Fibroblast of skin of right quadriceps (primary cell): Measurements from ENCODE around the gene XPO6.

Source experiments
- DNase-seq: peaks from one replicate; pipeline ENCODE4 v3.0.0-alpha.2; 2013

Gene XPO6

DNA sequence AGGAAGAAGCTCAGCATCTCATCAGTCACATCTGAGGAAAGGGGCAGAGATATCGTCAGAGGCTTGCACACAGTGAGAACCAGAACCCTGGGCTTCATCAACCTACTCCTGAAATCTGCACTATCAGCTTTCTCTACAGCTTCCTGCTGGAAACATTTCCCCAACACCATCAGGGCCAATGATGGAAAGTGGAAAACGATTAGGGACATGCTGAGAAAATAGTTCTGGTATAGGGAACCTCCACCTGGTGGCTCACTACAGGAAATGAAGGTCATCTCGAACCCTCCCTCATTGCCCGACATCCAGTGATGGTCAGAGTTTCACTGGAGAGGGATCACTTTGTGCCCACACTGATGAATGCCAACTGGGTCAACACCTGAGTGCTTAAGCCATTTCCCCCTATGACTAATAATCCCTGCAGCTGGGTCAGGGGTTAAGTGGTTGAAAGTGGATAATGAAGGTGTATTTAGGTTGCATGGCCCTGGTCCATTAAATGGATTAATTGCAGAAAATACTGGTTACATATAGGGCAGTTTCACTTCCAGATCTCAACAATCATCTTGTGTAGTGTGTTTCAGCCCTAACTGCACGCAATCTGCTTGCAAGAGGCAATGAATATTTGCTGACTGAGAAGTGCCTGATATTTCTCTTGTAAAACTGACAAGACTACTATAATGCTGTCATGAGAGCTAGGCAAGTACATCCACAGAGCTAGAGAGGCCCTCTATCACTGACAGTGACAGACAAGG, 105.1 kb downstream of the XPO6 start:
- no peak for DNase-seq

DNA sequence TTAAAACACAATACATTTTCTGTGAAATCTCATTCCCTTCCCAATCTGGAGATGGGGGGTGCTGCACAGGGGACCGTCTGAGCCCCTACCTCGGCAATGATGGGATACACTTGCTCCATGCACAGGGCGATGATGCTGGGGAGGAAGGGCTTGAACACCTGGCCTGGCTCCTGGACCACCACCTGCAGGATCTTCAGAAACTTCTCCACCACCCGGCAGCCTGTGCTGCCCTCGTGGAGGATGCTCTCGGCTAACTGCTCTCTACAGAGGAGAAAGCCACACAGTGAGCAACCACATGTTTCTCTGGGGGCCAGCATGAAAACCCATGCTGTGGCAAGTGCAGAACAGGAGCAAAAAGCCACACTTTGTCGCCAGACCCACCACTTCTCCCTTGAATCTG, 105.8 kb downstream of the XPO6 start:
- DNase-seq = no peak

DNA sequence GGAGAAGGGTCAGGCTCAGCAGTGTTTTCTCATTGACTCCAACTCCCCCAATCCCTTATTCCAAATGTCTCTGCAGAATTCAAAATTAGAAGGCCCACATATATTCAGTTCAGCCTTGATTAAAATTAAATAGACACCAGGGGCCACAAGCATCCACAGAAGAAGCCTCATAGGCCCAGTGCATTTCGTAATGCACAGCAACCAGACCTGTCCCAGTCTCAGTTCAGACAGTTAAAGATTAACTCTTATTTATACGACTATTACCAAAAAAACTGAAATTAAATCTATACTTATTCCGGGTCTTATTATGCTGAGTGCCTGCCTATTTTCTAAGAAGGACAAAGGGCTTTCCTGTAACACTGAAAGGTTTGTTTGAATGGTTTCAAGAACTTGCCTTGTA, 106.5 kb downstream of the XPO6 start:
- no peak for DNase-seq

DNA sequence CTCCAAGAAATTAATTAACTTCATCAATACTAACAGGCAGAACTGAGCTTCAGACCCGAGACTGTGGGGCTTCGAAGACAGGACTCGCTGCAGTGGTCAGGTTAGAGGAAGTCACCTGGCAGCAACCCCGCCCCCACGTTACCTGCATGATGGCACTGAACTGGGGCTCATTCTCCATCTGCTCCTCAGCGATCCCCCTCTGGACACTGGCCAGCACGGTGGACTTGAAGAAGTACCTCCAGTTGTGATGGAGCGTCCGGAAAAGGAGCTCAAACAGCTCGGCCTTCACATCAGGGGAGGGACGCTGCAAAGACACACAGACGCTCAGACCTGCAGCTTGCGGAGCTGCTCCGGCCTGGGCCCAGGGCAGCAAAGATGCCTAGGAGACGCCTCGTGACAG, 107.4 kb downstream of the XPO6 start:
- no peak for DNase-seq

DNA sequence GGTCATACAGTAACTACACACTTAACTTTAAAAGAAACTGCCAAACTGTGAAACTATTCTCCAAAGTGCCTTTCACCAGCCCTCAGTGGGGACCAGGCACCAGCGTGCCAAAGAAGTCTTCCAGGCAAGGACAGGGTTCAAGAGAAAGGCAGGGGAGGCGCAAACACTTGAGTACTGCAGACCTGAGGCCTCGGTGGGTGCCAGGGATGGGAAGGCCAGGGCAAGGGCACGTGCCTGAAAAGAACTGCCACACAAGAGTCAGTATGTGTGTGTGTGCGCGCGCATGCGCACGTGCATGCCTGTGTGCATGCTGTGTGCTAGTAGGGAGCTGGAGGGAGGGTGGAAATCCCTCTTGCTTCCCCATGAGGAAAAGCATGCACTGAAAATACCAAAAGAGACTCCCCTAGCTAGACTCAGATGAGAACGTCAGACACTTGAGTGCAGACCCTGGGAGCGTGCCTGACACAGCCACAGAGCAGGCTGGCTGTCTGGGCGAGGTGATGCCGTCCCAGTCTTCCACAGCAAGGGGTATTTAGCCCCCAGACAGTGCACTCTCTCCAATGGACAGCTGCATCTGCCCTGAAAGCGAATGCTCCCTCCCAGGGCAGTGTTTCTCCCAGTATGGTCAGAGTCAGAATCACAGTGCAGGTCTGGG, 108.1 kb downstream of the XPO6 start:
- no peak for DNase-seq

DNA sequence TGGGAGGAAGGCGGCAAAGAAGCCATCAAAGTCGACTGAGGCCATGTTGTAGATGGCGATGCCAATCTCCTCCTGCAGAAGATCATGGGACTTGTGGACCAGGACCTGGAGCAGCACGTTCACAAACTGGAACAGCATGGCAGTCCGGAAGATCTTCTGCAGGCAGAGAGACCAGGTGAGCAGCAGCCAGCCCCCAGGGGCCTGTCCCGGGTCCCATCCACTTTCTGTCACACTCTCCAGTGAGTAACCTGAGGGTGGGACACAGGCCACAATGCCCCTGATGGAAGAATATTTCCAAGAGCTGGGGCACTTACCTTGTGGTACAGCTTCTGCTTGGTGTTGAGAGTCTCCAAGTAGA, 110.3 kb downstream of the XPO6 start:
- DNase-seq = no peak

DNA sequence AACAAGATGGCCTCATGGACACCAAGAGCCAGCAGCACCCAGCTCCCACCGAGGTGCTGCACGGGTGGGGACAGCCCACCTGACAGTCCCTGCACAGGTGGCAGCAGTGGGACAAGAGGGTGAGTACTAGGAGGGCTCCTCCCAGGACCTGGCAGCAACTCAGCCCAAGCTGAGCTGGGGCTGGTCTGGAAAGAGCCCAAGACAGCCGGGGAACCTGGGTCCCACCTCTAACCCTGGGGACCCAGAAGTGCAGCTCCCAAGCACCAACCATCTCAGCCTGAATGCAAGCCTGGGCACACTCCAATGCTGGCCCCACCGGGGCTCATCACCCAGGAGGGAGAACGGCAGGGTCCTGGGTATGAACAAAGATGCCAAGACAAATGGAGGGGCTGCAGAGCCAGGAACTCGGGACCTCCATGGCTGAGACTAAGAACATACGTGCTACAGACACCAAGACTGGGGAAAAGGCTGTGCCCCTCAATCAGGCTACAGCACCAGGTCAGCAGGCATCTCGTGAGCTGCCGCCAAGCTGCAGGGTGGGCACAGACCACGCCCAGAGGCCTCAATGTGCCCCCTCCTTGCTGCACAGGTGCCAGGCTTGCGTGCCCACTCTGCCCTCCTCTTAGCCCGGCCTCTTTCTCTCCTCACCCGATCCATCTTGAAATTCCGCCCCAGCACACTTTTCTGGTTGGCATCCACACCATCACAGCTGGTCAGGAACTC, 110.8 kb downstream of the XPO6 start:
- DNase-seq = no peak

DNA sequence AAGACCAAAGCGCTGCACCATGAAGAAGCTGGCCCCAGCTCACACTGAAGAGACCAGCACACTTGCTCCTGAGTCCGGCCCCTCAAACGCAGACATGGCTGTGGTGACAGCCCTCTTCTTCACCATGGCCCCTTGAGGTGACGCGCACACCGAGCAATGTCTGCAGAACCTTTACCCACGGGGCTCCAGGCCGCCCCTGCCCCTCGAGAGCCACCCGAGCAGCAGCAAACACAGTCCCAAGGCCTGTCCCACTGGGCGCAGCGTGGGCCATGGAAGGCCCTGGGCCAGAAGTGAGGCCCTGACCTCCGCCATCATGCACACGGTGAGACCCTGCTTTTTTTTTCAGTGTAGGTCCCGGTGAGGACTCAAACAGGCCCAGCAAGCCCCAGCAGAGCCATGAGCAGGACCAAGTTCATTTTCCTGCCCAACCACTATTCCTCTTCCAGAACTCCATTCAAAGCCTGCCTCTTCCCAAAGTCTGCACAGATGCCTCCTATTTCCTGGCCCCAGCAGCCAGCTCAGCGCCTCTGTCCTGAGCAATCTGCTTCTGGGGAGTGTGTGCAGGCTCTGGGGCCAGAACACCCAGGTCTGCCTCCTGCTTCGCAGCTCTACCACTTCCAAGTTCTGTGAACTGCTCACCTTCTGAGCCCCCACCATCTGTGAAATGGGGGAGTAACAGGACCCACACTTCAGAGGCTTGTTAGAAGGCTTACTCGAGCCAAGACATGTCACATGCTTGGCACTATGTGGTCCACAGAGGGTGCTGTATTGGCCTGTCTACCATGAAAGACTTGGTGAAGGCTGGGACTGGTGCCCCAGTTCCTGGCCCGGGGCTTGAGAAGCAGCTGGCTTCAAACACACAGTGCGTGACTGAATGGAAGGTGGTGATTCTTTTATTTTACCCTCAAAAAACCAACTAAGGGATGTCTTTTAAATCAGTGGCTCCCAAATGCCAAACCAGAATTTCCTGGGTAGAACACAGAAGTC, 112.5 kb downstream of the XPO6 start:
- DNase-seq = no peak

DNA sequence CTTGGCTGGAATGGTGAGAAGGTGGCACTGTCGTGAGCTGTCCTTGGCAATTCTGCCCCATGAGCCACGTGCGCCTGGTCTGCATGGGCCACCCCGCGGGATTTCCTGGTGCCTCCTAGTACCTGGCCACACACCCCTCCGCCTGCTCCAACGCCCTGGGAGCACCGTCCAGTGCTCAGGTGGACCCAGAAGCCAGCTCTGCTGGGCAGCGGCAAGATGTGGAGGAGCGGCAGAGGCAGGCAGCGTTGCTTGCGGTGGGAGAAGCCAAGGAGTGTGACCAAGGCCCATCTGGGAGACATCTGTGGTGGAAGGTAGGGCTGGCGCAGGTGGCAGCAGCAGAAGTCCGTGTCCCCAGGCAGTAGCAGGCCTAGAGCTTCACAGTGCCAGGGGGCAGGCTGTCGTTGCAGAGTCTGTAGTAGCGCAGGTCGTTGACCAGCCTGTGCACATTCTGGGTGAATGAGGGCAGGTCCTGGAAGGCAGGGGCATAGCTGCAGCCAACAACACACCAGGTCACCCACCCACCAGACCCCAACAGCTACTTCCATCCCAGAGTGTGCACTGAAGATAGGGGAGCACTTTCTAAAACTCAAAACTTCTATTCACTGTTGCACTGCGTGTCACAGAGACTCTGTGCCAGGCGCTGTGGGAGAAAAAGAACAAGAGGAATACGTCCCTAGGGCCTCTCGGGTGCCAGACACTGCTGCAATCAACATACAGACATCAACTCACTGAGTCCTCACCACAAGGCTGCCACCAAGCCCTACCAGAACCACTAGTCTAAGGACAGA, 113.4 kb downstream of the XPO6 start:
- DNase-seq = no peak

DNA sequence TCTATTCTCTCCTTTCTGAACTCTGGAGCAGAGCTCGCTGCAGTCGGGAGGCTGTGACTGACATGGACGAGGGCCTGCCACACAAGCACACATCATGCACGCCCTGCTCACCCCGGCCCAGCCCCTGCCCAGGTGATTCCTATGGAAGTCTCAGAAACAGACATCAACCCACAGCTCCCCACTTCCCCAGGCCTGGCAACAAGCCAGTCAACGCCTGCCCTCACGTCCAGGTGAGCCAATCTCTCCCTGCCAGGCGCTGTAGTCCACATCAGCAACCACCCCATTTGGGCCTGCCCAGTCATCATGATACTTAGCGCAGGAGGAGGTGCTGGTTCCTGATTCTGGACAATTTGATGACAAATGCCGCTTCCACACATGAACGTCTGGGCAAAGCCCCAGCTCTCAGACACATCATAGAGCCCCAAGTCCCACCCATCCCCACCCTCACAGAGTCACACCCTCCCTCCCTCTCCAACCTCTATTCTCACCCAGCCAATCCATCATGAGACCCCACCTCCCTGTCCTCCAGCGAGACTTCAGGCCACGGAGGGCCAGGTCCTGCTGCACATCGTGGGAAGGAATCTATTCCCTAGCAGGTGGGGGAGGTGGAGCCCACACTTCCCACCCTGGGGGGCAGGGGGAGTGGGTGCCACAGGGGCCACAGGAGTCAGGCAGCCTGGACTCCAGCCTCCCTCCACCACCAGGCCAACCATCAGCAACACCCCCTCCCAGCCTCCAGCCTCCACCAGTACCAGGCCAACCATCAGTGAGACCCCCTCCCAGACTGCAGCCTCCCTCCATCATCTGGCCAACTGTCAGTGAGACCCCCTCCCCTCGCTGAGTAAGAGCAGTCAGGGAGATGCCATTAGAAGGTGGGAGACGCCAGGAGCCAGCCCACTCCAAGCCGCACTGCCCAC, 114.5 kb downstream of the XPO6 start:
- DNase-seq = no peak

DNA sequence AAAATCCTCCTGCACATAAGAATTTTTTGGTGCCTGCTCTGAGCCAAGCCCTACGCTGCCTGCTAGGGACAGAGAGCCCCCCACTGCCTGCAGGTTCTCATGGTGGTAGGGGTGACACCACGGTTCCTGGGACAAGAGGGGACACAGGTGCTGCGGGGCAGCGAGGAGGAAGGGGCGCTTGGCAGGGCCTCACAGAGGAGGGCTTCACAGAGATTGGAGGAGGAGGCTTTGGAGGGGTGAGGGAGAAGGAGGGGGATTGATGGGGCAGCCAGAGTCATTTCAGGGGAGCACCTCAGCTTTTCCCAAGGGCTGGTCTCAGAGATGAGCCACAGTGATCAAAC, 118.4 kb downstream of the XPO6 start:
- DNase-seq = no peak

DNA sequence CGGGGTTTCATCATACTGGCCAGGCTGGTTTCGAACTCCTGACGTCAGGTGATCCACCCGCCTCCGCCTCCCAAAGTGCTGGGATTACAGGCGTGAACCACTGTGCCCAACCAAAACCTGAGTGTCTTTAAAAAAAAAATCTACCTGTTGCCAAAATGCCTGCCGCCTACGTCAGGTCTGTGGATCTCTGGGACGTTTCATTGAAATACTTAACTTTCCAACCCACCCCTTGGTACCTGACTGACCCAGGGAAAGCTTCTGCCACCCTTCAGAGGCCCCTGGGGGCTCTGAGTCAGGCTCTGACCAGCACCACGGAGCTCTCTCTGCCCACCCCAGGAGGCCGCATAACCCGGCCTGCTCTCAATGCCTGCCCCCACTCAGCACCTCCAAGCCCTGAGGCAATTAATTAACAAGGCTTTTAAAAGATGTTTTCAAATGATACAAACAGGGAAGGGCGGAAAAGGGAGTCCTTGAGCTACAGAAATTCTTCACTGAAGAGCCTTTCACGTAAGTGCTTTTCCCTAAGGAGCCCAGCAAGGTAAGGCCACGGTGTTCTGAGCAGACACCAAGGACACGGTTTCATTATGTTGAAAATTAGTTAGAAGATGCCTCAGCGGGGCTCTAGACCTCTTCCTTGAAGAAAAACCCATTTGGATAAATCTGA, 118.9 kb downstream of the XPO6 start:
- no peak for DNase-seq

DNA sequence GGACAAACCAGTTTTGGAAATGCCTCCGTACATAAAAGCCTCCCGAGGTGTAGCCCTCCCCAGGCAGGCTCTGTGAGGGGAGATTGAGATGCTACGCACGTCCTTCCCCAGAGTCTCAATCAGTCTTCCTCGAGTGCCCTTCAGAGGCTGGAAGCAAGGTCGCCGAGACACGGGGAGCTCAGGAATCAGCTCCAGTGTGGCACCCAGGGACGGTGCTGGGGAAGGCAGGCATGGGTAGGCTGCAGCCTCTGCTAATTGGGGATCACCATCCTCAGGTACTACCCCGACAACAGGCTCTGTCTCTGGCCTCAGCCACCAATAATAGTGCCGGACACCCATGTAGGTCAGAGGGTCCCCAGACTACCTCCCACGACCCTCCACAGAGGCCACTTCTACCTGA, 120.1 kb downstream of the XPO6 start:
- no peak for DNase-seq

DNA sequence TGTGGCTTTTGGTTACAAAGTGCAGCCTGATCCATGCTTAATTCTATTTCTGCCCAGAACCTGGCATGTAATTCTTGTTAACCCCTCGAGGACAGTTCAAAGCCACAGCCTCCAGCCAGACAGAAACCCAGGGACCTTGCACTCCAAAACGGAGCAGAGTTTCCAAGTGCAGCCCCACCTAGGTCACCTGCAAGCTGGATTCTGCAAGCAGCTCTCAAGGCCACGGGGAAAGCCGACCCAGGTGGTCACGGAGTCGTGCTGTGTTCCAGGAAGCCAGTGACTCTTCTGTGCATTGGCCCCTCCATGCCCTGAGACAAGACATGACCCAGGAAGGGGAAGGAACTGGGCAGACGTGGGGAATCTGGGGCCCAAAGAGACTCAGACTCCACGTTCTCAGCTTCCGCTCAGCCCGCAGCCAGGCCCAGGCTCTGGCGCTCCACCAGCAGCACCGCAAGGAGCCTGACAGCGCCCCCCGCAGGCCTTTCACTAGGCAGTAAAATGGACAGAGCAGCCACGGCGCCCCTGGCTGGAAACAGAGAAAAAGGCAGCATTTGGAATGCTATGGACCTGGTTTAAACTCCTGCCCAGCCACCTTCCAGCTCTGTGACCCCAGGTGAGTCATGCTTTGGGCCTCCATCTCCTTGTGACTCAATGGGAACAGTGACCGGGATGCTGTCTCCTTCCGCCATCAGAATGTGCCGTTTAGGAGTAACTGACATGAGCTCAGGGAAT, 121.0 kb downstream of the XPO6 start:
- peak; percentile 44 for DNase-seq

DNA sequence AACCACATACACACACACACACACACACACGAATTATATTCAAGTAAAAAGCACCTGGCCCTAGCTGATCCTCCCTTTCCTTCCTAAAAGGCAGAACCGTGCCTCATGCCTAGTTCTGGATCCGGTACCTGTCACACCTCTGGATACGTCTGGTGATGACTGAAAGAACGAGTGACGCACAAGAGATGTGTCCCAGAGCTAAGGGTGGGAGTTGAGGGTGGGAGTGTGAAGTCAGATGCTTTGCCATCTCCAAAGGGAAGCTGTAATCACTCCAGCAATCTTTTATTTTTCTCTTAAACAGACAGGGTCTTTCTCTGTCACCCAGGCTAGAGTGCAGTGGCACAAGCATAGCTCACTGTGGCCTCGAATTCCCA, 121.8 kb downstream of the XPO6 start:
- DNase-seq = no peak

DNA sequence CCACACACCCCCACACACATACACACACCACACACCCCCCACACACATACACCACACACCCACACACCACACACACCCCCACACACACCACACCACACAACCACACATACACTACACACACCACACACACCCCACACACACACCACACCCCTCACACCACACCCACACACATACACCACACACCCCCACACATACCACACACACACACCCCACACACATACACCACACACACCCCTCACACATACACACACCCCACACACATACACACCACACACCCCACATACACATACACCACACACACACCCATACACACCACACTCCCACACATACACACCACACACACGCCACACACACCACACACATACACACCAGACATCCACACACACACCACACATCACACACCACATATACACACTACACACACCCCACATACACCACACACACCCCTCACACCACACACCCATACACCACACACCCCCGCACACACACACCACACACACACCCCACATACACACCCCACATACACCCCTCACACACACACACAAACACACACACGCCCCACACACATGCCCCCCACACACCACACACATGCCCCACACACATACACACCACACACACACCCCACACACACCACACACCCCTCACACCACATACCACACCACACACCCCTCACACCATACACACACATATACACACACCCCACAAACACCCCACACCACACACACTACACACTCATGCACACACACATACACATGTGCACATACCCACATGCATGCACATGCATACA, 122.4 kb downstream of the XPO6 start:
- no peak for DNase-seq

DNA sequence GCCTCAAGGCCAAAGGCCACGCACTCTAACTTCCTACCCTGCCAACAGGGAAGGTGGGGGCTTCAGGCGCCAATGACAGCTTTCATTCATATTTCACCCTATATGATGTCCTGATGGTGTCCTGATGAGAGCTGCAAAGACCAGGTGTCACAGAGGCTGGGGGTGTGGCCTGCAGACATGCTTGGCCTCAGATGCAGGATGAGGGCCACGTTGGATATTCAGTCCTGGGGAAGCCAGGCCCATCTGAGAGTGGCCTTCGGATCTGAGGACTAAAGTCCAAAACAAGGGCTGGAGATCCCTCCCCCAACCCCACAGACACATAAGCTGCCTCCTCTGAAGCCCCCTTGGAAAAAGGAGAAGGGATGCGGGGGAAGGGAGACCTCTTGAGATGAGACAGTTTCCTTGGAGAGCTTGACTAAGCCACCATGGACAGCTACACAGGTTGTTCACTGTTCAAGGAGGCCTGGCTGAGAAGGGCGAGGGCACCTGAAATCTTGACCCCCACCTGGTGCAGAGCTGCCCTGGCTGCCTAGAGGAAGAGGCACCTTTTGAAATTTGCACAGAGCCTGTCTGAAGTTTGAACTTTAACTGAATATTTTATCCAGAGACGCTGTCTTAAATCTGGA, 124.0 kb downstream of the XPO6 start:
- DNase-seq = no peak

DNA sequence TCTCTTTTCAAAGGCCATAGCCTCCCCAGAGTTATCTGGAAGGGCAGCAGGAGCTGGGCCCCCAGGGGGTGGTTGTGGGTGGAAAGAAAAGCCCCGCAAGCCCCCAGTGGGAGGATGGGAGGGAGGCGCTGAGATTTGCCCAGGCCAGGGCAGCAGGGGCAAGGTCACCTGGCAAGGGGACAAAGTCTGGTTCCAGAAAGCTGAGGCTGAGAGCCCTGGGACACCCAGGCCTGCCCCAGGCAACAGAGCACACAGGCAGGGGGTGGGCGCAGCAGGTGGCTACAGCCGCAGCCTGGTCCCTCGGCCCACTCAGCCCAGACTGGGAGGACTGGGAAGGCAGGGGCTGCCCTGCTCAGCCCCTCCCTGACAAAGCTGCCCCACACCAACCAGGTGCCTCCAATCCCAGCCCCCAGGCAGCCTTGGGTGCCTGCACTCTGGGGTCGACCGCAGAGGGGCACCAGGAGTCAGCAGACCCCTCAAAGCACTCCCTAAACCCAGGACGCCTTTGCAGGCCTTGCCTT, 124.6 kb downstream of the XPO6 start:
- DNase-seq = no peak
